T-helper 2 cell treated with Interferon-gamma antibody and Interleukin-4, amounts not matched to agents 100 ng/mL and 5 ng/mL, for 36 hours (primary cell): Measurements from ENCODE around the gene PRODH. TPM values are rescaled to one million over a fixed set of nuclear protein-coding genes. Genes with fewer than 3 reads are reported as not detected.
"Not testable (repeated sequence)": the region's sequence is repeated elsewhere in the genome, so short reads cannot be mapped to it uniquely, and the experiment has no call there.

Experiments used
- intact Hi-C: fragments of 100-400 bp; cut with micrococcal nuclease; formaldehyde crosslinking; loops from one replicate; pipeline ENCODE4 v1.15.1; 2023
- total RNA-seq: library from RNA; stranded (reverse); gene quantifications from 2 replicates; pipeline ENCODE4 v1.2.3, GENCODE V29; 2022

Gene PRODH
- total RNA-seq, 1 donor from 2014 or later: 0.32 TPM

DNA sequence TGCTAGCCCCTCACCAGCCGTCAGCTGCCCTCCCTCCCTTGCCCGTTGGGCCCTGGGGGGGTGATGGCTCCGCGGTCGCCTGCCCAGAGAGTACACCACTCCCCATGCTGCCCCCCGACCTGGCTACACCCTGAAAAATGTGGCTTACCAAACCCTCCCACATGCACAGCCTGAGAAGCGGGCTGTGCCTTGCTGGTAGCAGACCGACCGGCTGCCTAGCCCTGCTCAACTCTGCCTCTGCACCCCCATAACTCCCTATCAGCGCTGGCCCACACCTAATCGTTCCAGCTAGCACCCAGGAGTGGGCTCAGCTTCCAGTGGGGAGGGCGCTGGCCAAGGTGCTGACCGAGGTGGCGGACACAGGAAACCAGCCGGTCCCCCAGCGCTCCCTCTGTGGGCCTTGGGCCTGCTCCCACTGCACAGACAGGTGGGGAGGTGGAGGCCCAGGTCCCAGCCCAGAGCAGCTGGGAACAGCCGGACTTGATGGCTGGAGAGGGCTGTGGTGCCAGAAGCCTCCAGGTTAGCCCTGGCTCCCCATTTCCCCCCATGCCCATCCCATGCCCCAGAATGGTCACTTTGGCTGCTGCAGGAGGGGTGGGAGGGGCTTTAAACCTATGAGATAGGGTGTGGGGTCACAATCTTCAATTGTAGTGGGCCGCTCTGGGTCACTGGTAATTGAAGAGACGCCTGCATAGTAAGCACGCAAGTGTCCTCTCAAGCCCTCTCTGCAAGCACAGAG lies 32.1 kb upstream of the PRODH start:
- intact Hi-C loops: no loop called here

DNA sequence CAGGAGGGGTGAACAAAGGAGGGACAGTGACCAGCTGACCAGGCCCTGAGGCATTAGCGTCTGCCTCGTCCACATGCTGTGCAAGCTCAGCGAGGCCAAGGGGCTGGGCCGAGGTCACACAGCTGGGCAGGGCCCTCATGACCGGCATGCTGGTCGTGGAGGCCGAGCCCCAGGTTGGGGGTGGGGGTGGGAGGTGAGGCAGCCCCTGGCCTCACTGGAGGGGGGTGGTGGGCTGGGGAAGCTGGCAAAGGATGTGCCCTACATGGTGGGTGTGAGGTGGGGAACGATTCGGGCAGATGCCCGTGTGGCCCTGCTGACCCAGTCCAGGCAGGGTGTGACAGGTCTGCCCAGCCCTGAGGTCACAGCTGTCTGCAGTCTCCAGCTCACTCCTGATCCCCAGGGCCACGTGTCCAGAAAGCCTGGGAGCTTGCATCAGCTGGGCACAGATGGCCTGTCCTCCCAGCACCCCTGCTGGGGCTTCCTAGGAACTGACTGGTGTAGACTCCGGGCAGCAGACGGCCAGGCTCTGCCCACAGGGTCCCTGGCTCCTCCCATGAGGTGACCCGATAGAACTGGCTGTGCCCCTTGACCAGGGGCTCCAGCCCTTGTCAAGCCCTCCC lies 31.4 kb upstream of the PRODH start:
- intact Hi-C loops: not testable (repeated sequence)

DNA sequence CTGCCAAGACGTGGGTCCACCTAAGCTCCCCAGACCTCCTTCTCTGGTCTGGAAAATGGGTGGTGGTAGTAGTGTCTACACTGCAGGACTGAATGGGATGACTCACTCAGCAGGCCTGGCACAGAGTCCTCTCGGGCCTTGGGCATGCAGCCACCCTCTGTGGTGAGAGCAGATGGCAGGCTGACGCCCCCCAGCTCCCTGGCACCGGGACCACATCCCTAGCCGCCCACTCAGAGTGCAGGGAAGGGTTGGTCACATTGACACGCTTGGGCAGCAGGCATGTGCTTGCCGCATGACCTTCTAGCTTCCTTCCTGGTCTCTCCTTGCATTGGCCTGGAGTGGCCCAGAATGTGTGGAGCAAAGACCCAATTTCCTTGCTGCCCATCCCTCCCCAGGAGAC lies 30.7 kb upstream of the PRODH start:
- intact Hi-C loops: no loop called here

DNA sequence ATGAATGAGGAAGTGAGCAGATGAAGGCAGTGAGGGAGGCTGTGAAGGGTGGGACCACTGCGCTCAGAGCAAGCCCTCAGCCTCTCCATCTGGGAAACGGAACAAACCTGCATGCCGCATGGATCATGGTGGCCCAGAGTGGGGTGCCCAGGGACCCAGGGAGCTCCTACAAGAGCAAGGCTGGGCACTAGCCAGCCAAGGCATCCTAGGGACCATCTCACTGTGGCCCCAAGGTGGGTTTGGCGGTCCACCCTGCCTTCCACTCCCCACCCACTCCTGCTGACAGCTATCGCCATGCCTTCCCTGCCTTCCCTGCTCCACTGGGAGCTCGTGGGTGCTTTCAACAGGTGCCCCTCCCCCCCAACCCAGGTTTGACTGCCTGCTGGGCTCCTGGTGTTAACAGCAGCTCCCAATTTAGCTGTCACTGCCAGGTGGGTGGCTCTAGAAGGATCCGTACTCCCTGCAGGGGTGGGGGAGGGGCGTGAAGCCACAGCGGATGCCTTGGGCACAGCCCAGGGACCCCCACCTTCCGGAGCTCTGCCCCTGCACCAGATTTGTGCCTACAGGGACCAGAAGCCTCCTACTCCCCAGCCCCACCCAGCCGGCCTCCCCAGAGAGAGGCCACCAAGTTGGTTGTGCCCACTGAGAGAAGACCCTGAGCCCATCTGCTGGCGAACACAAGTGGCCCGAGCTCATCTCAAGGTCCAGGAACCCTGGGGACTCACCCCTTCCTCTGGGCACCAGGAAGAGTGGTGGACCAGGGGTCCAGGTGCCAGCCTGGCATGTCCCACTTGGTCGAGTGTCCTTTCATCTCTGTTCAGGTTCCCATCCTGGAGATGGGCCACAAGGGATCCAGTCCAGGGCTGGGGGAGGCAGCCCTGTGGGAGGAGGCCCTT lies 29.7 kb upstream of the PRODH start:
- intact Hi-C loops: no loop called here

DNA sequence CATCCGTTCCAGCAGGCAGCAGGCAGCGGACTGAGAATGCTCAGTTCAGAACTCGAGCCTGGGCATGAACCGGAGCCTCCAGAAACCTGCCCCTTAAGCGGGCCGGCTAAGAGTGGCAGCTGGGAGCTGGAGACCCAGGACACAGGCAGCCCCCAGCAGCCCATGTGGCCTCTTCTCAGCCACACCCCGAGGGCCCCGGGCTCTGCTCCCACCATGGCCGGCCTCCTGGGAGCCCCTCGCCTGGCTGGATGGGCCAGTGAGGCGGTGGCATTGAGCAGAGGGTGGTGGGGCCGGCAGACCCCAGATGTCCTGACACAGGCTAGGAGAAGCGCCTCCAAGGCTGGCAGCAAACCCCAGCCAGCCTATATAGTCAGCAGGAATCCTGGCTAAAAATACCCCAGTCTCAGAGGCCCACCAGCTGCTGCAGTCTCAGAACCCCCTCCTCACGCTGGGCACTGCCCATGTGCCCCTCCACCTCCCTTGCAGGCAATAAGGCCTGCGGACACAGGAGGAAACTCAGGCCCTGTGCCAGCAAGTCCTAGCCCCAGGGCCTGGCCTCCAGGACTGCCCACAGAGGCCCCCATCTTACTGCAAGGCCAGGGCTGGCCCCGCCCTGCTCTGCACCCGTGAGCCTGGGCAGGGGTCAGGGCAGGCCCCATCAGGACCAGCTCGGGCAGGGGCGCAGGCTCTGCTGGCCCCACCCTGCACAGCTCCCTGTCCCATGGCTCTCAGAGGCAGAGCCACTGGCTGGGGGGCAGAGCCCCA lies 28.6 kb upstream of the PRODH start:
- intact Hi-C loops: not testable (repeated sequence)

DNA sequence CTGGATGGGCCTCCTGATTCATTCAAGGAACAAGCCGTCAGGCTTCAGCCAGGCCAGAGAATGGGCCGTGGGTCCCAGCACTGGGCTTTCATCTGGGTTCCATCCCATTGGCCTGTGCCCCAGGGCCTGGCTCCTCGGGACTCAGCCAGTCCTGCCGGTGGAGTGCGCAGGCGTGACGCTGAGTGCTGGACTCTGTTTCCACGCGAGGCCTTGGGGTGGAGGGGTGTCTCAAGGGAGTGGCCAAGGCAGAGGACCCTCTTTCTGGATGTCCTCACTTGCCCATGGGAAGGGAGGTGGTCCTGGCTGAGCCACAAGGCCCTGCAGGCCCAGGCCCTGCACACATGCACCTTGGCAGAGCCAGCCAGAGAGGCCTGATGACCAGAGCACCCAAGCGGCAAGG lies 28.0 kb upstream of the PRODH start:
- intact Hi-C loops: not testable (repeated sequence)

DNA sequence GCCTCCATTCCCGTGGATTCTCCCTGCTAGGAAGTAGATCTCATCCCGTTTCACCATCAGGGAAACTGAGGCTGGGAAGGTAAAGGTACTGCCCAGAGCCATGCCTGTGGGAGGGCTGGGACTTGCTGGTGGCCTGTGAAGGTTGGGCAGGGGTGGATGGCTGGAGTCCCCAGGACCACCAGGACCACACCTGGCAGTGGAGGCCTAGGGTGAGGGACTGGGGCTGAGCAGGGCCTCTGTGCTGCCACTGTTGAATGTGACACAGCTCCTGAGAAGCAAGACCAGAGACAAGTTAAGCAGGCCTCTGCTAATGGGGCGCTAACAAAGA lies 26.2 kb upstream of the PRODH start:
- intact Hi-C loops: no loop called here

DNA sequence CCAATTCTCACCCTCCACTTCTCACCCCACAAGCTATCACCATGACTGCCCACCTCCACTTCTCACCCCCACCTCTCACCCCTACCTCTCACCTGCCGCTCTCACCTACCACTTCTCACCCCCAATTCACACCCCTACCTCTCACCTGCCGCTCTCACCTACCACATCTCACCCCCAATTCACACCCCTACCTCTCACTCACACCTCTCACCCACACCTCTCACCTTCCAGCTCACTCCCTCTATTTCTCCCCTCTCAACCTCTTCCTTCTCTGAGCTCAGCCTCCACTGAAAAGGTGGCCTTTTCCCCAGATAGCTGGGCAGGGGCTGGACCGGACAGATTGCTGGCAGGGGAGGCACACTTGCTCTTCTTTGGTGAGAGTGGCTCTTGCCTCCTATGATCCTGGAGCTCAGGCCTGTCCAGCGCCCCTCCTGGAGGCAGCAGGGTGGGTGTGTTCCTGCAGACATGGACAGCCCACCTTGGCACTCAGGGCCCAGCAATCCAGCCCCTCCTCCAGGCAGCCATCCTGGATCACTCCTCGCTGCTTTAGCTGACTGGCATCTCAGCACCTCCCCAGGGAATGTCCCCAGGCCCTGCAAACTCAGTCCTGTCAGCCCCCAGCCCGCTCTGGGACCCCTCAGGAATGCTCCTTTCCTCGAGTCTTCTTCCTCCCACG lies 25.7 kb upstream of the PRODH start:
- intact Hi-C loops: not testable (repeated sequence)

DNA sequence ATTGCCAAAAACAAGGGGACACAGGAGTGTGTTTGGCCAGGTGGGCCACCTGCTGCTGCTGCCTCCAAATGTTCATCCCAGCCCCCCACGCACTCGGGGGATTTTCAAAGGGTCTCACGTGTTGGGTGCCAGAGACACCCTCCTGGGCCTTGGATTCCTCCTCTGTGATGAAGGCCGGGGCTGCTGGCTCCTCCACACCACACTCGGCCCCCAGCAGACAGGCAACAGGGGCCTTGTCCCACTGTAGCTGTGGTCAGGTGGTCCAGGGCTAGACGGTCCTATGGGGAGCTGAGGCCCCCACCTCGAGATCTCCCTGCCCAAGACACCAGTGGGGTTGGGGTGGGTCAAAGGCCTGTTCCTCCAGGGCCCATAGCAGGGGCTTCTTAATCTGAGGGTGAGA lies 25.1 kb upstream of the PRODH start:
- intact Hi-C loops: not testable (repeated sequence)

DNA sequence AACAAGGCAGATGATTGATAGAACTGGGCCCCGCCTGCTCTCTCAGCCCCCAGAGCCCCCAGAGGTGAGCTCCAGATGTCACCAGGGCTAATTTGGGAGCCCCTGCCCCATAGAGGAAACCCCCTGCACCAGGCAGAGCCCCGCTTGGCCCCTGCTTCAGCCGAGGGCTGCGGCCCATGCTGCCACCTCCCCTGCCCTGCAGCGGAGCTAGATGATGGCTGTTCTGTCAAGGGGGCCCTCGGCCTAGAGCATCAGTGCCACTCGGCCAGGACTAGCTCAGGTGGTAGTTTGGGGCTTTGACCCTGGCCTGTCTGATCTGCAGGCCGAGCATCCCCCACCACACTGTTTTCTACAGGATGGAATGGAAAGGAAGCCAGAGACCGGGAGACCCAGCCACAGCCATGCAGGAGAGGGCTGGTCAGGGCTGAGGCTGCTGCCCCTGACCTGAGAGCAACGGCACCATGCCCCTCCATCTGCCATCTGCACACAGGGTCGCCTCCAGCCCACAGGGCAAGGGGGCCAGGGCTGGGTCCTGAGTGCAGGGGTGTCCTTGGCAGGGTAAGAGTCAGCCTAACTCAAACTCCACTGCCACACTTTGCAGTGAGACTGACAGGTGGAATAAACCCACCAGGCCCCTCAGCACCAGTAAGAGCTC lies 24.2 kb upstream of the PRODH start:
- intact Hi-C loops: not testable (repeated sequence)

DNA sequence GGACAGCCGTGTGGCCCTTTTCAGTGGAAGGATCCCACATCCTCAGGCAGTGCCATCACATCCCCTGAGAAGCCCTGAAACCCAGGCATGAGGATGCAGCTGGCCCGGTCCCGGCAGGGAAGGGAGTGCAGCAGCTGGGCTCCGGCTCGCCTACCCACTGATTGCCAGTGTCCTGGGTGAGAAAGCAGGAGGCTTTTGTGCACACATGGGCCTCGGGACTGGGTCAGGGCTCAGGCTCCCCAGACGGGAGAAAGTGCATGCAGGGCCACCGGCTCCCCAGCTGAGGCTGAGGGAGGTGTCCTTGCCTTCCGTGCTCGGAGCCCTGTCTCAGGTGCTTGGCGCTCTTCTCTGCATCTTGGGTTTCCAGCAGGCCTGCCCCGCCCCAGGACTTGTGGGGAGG lies 23.6 kb upstream of the PRODH start:
- intact Hi-C loops: not testable (repeated sequence)

DNA sequence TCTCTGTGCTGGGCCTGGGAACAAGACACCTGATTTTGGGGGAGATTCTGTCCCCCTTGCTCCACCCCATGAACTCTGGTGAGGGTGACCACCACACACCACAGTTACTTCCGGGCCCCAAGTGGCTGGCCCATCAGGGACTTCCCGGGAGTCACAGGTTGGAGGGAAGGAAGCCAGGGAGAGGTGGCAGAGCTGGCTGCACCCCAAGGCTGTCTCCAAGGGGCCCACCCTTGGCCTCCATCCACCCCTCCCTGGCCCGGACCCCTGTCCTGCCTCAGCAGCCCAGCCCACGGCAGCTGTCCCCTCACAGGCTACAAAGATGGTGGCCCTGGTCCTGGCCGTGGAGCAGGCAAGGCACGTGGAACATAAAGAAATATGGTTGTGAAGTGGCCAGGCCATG lies 23.2 kb upstream of the PRODH start:
- intact Hi-C loops: not testable (repeated sequence)

DNA sequence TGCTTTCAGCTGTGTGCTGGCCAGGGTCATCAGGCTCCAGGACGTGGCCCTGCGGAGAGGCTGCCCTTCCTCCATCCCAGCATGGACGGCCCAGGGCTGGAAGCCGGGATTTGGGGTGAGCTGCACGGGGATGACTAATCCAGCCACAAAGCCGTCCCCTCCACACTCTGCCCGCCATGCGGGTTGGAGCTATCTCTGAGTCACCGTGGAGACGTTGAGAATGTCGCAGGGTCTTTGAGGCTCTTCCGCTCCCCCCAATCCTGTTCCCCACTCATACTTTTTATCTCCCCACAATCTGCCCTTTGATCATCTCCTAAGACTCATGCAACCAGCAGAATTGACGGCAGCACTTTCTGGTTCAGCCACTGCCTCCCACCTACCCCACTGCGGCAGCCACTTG lies 22.6 kb upstream of the PRODH start:
- intact Hi-C loops: not testable (repeated sequence)

DNA sequence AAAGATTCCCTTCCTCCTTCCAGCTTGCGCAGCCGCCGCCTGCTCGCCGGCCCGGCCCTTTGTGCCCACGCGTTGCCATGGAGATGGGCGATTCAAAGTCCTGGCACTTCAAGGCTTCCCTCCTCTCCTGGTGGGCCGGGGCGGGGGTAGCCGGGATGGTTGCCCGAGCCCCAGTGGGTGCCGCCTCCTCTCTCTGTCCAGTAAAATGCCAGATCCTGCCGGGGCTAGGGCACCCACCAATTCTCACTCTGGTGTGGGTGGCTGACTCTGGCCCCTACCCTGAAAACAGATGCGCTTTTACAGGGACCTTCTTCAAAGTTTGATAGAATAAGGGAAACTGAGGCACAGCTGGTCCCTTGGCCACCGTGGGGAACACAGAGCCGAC lies 22.2 kb upstream of the PRODH start:
- intact Hi-C loops: not testable (repeated sequence)

DNA sequence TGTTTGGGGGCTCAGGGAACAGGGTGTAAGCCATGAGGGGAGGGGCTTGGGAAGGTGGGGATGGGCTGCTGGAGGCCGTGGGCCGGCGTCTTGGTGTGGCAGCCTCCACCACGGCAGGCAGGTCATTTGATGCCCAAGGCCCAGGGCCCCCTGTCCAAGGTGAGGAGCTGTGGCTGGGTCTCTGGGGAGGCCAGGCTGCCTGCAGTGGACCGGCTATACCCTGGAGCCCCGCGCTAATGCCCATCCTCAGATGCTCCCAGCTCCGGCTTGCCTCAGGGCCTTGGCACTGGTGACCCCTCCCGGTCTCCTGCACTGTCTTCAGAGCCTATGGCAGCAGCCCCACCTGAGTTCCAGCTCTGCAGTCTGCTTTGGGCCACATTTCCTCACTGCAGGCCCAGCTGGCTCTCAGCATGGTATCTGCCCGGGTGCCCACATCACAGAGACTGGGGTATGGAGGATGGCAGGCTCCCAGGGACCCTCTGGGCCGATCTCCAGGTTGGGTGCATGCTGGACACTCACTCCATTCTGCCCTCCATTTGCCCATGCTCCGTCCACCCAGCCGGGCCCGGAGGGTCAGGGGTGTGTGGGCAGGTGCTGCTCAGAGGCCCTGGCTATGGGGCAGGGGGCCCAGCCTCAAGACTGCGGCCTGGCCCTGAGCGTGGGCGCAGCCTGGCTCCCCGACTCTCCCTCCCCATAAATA lies 21.7 kb upstream of the PRODH start:
- intact Hi-C loops: not testable (repeated sequence)

DNA sequence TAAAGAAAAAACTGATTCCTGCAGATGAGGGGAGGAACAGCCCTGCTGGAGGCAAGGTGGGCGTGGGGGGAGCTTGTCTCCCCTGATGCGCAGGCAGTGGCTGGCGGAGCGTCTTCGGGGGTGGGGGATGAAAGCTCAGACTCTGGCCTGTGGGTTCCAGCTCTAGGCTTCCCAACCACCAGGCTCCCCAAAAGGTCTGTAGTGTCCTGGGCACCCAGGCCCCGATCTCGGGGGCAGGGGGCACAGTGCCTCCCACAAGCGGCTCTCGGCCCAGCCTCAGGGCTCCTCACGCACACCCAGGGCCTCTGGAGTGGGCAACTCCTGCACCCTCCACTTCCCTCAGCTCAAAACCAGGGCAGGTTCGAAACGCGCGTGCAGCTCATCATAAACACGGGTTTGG lies 20.9 kb upstream of the PRODH start:
- intact Hi-C loops: not testable (repeated sequence)

DNA sequence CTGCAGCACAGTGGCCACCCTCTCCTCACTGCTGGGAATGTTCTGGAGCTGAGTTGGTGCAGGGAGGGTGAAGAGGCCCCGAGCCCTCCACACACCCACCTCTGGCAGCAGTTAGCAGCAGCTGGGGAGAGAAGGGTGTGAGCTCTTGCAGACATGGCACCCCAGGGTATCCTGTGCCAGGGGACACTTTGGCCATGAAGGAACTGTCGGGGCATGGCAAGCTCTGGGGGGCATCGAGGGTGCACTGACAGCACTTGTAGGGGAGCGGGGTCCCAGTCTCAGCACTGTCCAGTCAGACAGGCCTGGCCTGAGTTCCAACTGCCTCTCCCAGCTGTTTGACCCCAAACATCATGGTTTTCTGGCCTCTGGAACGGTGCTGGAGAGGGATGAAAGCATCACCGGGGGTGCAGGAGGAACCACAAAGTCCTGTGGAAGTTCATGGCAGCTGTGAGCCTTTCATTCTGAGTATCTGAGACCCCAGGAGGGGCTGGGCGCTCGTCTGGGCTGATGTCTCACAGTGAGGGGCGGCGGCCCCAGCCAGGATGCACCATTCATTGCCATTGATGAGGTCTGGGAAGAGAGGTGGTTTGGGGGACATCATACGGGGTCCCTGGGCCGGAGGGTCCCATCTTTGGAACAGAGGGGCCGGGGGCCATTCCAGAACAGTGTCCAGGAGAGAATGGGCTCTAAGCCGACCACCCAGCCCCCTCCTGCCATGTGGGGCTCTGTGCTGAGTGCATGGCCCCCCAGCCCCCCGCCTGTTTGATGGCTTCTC lies 20.2 kb upstream of the PRODH start:
- intact Hi-C loops: not testable (repeated sequence)

DNA sequence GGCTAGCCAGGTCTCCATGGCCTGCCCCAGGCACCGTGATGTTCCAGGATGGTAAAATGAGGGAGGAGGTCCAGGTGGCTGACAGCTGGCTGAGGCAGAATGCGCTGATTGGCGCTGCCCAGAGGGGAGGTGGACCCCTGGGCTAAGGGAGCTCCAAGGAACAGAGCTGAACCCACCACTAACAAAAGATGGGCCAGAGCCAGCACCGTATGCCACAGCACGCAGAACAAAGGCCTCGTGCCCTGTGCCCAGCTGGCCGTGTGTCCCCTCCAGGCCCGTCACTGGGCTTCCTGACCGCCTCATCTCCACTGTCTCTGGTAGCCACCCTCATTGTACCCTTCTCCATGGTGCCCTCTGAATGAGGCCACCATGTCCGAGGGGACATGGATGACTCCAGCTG lies 19.6 kb upstream of the PRODH start:
- intact Hi-C loops: no loop called here

DNA sequence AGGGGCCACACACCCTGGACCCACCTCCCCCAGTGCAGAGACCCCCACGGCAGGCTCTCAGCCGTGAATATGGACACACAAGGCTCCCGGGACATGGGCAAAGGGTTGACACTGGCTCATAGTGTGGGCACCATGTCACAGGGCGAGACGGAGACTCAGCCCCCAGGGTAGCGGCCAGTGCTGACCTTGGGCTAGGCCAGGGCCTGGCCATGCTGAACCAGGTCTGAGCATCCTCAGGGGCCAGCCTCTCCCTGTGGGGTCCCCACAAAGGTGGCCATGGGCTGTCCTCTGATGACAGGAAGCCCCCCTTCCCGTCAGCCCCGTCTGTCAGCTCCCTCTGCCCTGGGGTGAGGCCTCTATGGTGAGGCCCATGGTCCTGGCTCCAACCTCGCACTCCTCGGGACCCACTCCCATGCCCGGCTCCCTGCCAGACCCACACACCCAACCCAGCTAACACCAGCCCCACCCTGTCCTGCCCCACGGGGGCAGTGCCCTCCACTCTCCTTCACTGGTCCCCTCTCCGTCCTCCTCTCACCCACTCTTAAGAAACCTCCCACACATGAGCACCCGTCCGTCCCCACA lies 19.0 kb upstream of the PRODH start:
- intact Hi-C loops: no loop called here
